GM12872 (cell line): Measurements from ENCODE around the gene IKZF1.

ENCODE experiments used
- CTCF ChIP-seq: IDR thresholded peaks from 3 replicates; pipeline ENCODE4 v1.5.1; 2011; ENCODE audit warnings: low read depth, mild to moderate bottlenecking, low read length, moderate library complexity; ENCODE audit not compliant: insufficient read depth

IKZF1 gene

GRCh38 chr7:50283731-50284130 is 20.8 kb upstream of the IKZF1 start:
- TF ChIP-seq CTCF: no peak

GRCh38 chr7:50284296-50284695 is 20.2 kb upstream of the IKZF1 start:
- no peak for TF ChIP-seq CTCF

GRCh38 chr7:50285269-50285668 is 19.2 kb upstream of the IKZF1 start:
- TF ChIP-seq CTCF: no peak

- no peak for TF ChIP-seq CTCF
Measured at GRCh38 chr7:50287129-50287528, 17.4 kb upstream of the IKZF1 start.

GRCh38 chr7:50292165-50292757 is 12.3 kb upstream of the IKZF1 start:
- TF ChIP-seq CTCF: no peak

GRCh38 chr7:50292763-50293162 is 11.8 kb upstream of the IKZF1 start:
- TF ChIP-seq CTCF: no peak

GRCh38 chr7:50293509-50294179 is 10.9 kb upstream of the IKZF1 start:
- TF ChIP-seq CTCF: no peak

- no peak for TF ChIP-seq CTCF
Measured at GRCh38 chr7:50295133-50295532, 9.4 kb upstream of the IKZF1 start.
